SU-DHL-6 (cell line): ENCODE data around the gene ATF7.

ENCODE experiments used
- H2AFZ ChIP-seq: fragments of 200-600 bp; sonication (generic); 2 replicates; pipeline ENCODE4 v1.6.1; 2014; ENCODE audit warnings: low read depth, mild to moderate bottlenecking, moderate library complexity, mixed read lengths, antibody characterized with exemption, low read length; ENCODE audit not compliant: severe bottlenecking
- H3F3A ChIP-seq: fragments of 200-600 bp; shearing (Covaris generic); 2 replicates; pipeline ENCODE4 v1.6.0; 2016; ENCODE audit warnings: antibody characterized with exemption, mild to moderate bottlenecking; ENCODE audit not compliant: insufficient read depth
- H3K27ac ChIP-seq: fragments of 200-600 bp; sonication (generic); 2 replicates; pipeline ENCODE4 v1.5.1; 2016; ENCODE audit warnings: low read depth, mild to moderate bottlenecking, low read length, moderate library complexity, mixed read lengths
- H3K27me3 ChIP-seq: fragments of 200-600 bp; sonication (generic), shearing (Covaris generic); 2 replicates; pipeline ENCODE4 v1.6.0; 2014; ENCODE audit warnings: mild to moderate bottlenecking, low read length
- H3K36me3 ChIP-seq: fragments of 200-600 bp; sonication (generic); 2 replicates; pipeline ENCODE4 v1.6.1; 2014; ENCODE audit warnings: mild to moderate bottlenecking, low read length, mixed read lengths
- H3K4me2 ChIP-seq: fragments of 300-600, 200-600 bp; shearing (Covaris generic), sonication (generic); 2 replicates; pipeline ENCODE4 v1.6.0; 2014; ENCODE audit warnings: low read length, low read depth, mild to moderate bottlenecking; ENCODE audit not compliant: poor library complexity, severe bottlenecking
- H3K4me3 ChIP-seq: fragments of 200-600 bp; sonication (generic); 2 replicates; pipeline ENCODE4 v1.5.1; 2014; ENCODE audit warnings: antibody characterized with exemption, low read length, mild to moderate bottlenecking, mixed read lengths; ENCODE audit not compliant: insufficient read depth, poor library complexity, severe bottlenecking
- H3K79me2 ChIP-seq: fragments of 200-600 bp; sonication (generic); 2 replicates; pipeline ENCODE4 v1.6.1; 2014; ENCODE audit warnings: mild to moderate bottlenecking, low read length, moderate library complexity; ENCODE audit not compliant: insufficient read depth
- H3K9ac ChIP-seq: fragments of 200-600 bp; sonication (generic); 2 replicates; pipeline ENCODE4 v1.7.0; 2014; ENCODE audit warnings: mild to moderate bottlenecking, low read length
- H3K9me2 ChIP-seq: fragments of 200-600 bp; sonication (generic); replicated peaks from 2 replicates; pipeline ENCODE4 v1.6.1; 2014; ENCODE audit warnings: low read length; ENCODE audit not compliant: insufficient read depth
- H3K9me3 ChIP-seq: fragments of 200-600 bp; sonication (generic); 2 replicates; pipeline ENCODE4 v1.6.1; 2014; ENCODE audit warnings: low read length, mixed read lengths; ENCODE audit not compliant: insufficient read depth
- H4K20me1 ChIP-seq: fragments of 200-600 bp; sonication (generic); 2 replicates; pipeline ENCODE4 v1.6.1; 2014; ENCODE audit warnings: low read depth, mild to moderate bottlenecking, antibody characterized with exemption, low read length, moderate library complexity, mixed read lengths
- EZH2phosphoT487 ChIP-seq: fragments of 200-600 bp; sonication (generic), shearing (Covaris generic); conservative IDR thresholded peaks from 2 replicates; pipeline ENCODE4 v1.6.1; 2018; ENCODE audit warnings: mild to moderate bottlenecking, antibody characterized with exemption, low read length, moderate library complexity, mixed read lengths
- TF ChIP-seq, protein P1 (sequence below): fragments of 200-600 bp; sonication (generic); IDR thresholded peaks from one replicate; pipeline ENCODE4 v1.5.1; 2017; ENCODE audit warnings: antibody characterized with exemption, mild to moderate bottlenecking, low read length, moderate library complexity; ENCODE audit not compliant: insufficient read depth, poor library complexity, severe bottlenecking

ATF7 gene

DNA sequence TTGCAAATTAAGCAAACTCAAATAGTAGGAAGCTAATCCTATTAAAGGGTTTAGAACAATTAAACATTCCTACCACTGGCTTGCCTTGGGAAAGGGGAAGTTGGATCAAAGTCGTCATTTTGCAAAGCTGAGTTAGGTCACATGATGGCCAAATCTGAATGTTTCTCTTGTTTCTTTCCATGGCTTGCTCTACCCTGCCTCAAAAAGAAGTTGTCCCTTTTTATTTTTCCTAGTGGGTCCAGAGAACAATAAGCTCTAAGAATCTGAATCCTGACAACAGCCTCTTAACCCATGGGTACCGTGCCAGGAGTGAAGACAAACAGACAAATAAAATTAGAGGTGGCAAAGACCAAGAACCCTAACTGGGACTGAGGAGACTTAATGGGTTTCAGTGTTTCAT, 92.7 kb downstream of the ATF7 start:
- no peak overlapping the region for H3K4me3 ChIP-seq
- no peak overlapping the region for H3K9ac ChIP-seq
- no peak overlapping the region for H3K4me2 ChIP-seq
- H2AFZ ChIP-seq = no peak overlapping the region
- no peaks in the 10 kb centered on the region for H4K20me1 ChIP-seq
- H3F3A ChIP-seq = no peaks in the 10 kb centered on the region
- H3K27ac ChIP-seq = no peak overlapping the region
- no peak for TF ChIP-seq EZH2phosphoT487
- TF ChIP-seq, protein P1, sequence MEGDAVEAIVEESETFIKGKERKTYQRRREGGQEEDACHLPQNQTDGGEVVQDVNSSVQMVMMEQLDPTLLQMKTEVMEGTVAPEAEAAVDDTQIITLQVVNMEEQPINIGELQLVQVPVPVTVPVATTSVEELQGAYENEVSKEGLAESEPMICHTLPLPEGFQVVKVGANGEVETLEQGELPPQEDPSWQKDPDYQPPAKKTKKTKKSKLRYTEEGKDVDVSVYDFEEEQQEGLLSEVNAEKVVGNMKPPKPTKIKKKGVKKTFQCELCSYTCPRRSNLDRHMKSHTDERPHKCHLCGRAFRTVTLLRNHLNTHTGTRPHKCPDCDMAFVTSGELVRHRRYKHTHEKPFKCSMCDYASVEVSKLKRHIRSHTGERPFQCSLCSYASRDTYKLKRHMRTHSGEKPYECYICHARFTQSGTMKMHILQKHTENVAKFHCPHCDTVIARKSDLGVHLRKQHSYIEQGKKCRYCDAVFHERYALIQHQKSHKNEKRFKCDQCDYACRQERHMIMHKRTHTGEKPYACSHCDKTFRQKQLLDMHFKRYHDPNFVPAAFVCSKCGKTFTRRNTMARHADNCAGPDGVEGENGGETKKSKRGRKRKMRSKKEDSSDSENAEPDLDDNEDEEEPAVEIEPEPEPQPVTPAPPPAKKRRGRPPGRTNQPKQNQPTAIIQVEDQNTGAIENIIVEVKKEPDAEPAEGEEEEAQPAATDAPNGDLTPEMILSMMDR = no peak
- no peaks in the 10 kb centered on the region for H3K27me3 ChIP-seq
- H3K36me3 ChIP-seq = peaks cover 6% of the 10 kb centered on the region; the same call in 1 of the 2 replicates
- no peaks in the 10 kb centered on the region for H3K9me3 ChIP-seq
- no peaks in the 10 kb centered on the region for H3K9me2 ChIP-seq
- H3K79me2 ChIP-seq = no peaks in the 10 kb centered on the region

GRCh38 chr12:53532524-53533445, 93.4 kb downstream of the ATF7 start:
- no peaks in the 10 kb centered on the region for H4K20me1 ChIP-seq
- H2AFZ ChIP-seq = no peak overlapping the region
- H3K9me3 ChIP-seq = no peaks in the 10 kb centered on the region
- H3K36me3 ChIP-seq = peaks cover 6% of the 10 kb centered on the region; the same call in 1 of the 2 replicates
- no peak overlapping the region for H3K9ac ChIP-seq
- H3K79me2 ChIP-seq = no peaks in the 10 kb centered on the region
- H3K27me3 ChIP-seq = no peaks in the 10 kb centered on the region
- H3K4me2 ChIP-seq = no peak overlapping the region
- TF ChIP-seq EZH2phosphoT487 = no peak
- TF ChIP-seq, protein P1 = no peak
- no peaks in the 10 kb centered on the region for H3F3A ChIP-seq
- H3K27ac ChIP-seq = no peak overlapping the region
- no peaks in the 10 kb centered on the region for H3K9me2 ChIP-seq
- no peak overlapping the region for H3K4me3 ChIP-seq

DNA sequence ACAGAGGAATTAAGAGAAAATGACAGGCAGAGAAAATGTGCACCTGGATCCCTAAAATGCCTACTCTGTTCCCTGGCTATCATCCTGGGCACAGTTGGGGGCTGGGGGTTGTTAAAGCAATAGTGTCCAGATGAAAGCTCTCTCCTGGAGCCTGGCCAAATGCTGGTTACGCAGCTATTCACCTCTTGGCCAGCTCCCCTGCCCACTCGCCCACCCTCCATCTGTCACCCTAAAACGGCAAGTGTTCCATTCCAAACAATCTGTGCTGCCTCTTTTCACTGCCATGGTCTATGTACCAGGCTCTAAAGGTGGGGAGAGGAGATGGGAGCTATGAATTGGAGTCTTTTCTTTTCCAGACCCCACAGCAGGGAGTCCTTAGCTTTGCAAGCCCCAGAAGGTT, 94.2 kb downstream of the ATF7 start:
- Histone ChIP-seq H3K9me3 (no peaks in the 10 kb centered on the region), H3K36me3 (peaks cover 6% of the 10 kb centered on the region; the same call in 1 of the 2 replicates), H3K79me2 (no peaks in the 10 kb centered on the region), H3K9ac (no peak overlapping the region), H3K4me2 (no peak overlapping the region), H3F3A (no peaks in the 10 kb centered on the region), H2AFZ (no peak overlapping the region), H3K27me3 (no peaks in the 10 kb centered on the region), H3K4me3 (no peak overlapping the region), H3K9me2 (no peaks in the 10 kb centered on the region), H3K27ac (no peak overlapping the region), H4K20me1 (no peaks in the 10 kb centered on the region)
- TF ChIP-seq, protein P1 = no peak
- no peak for TF ChIP-seq EZH2phosphoT487
